Measurements from ENCODE around the gene OR2T27. TPM values are rescaled to one million over a fixed set of nuclear protein-coding genes. Genes with fewer than 3 reads are reported as not detected.
"Not testable (repeated sequence)": the region's sequence is repeated elsewhere in the genome, so short reads cannot be mapped to it uniquely, and the experiment has no call there.

Gene OR2T27
- total RNA-seq, 1 donor from 2014 or later = not detected

DNA sequence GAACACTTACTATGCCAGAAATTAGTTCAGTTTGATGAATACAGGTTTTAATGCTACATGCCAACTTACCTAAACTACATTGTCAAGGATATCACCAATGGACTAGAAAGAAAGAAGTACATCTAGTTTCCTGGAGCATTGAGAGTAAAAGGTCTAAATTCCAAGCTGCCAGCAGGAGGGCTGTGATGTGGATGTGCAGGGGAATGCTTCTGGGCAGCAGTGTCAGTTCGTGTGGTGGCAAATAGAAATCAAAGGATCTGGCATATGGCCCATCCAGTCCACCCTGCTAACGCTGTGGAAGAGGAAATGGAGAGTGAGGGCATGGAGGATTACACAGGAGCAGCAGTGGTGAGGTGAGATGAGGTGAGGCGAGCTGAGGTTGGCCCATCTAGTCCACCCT lies 10.2 kb downstream of the OR2T27 start, which contains the start of gene OR2T35:
TSS of gene OR2T35 (minus strand) at position 101 of the 400 bp plus-strand sequence. CDS start 6,020 bp downstream, outside the sequence.
- ATAC-seq (ENCODE audit: poor library complexity); DNase-seq: not testable (repeated sequence)
- intact Hi-C loops (cut with DNase I) = loop anchor here (10.0 kb wide), 1 partner anchor 200 kb away; the partner anchor contains the start of gene OR2T2

DNA sequence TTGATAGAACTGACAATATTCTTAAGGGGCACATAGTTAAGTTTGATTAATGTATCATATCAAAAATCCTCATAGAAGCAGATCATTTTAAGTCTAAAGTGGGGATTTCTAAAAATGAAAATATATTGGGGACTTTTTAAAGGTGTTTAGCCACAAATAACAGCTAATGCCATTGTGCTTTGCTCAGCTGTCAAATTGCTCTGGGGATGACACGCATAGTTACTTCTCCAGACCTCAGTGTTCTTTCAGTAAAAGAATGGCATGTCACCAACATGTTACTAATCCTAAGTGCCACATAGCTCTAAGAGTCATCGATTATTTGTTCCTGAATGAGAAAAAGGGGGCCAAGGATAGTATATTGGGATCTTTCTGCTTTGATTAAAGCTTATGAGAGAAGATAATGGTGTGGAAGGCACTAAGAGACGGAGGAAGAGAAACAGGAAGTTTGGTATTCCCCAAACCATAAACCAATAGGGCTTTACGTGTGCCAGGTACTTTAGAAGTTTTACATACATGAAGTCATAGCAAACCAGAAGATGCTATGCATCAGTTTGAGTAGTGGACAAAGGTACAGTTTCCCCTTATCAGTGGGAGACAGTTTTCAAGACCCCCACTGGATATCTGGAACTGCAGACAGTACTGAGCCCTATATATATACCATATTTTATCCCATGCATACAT lies 12.2 kb downstream of the OR2T27 start:
- DNase-seq; ATAC-seq (ENCODE audit: poor library complexity): not testable (repeated sequence)
- intact Hi-C loops (cut with DNase I) = loop anchor here (10.0 kb wide), 1 partner anchor 198 kb away; the partner anchor contains the start of gene OR2T2

DNA sequence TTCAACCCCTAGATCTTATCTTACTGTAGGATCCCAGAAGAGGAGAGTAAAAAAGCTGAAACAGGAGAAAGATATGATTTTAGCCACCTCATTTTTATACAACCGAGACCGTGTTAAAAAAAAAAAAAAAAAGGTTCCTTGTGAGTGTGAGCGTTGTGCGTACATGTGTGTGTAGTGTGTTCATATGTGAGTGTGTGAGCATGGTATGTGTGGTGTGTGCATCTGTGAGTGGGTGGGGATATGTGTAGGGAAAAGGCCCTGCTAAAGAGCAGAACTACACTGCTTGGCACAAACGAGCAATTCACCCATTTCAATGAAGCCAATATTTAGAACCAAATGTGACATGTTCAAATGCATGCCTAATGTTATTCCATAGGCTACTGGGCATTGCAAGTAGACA lies 13.7 kb downstream of the OR2T27 start:
- intact Hi-C loops (cut with DNase I) = loop anchor here (10.0 kb wide), 1 partner anchor 197 kb away; the partner anchor contains the start of gene OR2T2
- not testable (repeated sequence) for DNase-seq; ATAC-seq (ENCODE audit: poor library complexity)

DNA sequence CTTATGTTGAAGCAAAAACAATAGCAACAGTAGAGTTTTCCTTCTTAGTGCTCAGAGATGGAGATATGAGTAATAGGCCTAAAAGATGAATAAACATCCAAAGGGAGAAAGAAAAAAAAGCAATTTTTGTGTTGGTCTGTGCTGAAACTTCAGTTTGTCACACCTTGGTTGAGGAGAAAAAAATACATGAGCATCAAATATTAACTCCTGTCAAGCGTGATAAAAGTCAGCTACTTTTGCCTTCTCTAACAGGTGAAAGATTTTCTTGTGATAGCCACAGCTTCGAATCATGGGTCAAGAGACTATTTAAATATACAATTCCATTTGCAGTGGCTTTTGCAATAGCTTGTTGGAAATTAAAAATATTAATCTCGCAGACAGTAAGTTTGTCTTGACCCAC lies 14.4 kb downstream of the OR2T27 start:
- not testable (repeated sequence) for ATAC-seq (ENCODE audit: poor library complexity)
- intact Hi-C loops (cut with DNase I) = loop anchor here (10.0 kb wide), 1 partner anchor 196 kb away; the partner anchor contains the start of gene OR2T2

DNA sequence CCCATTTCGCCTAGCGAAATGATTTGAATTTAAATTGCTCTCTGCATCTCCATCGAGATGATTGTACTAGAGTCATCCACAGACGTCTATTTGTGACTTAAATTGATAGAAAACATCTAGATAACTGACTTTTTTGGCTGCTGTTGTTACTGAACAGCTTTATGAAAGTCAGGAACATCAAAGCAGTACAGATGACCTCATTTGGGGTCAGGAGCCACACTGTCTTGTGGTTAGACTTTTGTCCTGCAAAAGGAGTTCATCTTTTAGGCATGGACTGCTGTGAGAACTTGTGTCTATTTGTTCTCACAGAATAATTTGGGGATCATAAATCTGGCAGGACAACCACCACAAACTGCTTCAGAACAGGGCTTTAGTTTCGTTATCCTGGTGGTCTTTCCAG lies 15.7 kb downstream of the OR2T27 start:
- DNase-seq; ATAC-seq (ENCODE audit: poor library complexity): not testable (repeated sequence)
- intact Hi-C loops (cut with DNase I) = loop anchor here (10.0 kb wide), 1 partner anchor 195 kb away; the partner anchor contains the start of gene OR2T2

More for the DNA sequence above, 14.4 kb downstream of the OR2T27 start:
- not testable (repeated sequence) for DNase-seq

DNA sequence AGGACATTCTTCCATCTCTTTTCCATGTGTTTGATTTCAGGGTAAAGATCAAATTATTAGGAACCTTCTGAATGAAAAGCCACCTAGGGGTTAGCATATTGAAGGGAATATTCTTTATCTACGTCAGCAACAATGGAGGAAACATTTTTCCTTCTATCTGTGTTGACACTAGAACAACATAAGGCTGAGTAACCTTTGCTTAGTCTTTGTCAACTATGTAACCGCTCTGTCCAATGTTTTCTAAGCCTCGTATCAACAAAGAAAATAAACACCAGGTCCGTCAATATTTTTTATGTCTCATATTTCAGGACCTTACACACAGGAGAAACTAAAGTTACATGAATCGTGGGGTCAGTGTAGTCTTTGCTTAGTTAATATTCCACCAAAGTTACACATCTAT lies 18.7 kb downstream of the OR2T27 start:
- not testable (repeated sequence) for DNase-seq; ATAC-seq (ENCODE audit: poor library complexity)

DNA sequence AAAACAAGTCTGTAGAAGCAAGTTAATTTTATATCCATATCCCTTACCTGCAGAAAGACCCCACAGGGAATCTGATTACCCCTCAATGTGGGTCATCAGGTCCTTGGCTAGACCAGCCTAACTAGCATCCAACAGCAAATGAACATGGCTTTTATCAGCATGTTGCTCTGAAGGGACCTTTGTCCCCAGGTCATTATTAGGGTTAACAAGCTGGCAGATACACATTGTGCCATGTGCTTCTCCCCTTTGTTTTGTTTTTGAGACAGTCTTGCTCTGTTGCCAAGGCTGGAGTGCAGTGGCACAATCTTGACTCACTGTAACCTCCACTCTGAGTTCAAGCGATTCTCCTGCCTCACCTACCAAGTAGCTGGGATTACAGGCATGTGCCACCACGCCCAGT lies 20.3 kb downstream of the OR2T27 start, which contains the start of gene OR2T11:
TSS of gene OR2T11 (minus strand) at position 101 of the 400 bp plus-strand sequence. CDS start 7,963 bp downstream, outside the sequence.
- DNase-seq; ATAC-seq (ENCODE audit: poor library complexity); intact Hi-C loops (cut with DNase I): not testable (repeated sequence)

More for the DNA sequence above, 18.7 kb downstream of the OR2T27 start:
- intact Hi-C loops (cut with DNase I) = not testable (repeated sequence)

DNA sequence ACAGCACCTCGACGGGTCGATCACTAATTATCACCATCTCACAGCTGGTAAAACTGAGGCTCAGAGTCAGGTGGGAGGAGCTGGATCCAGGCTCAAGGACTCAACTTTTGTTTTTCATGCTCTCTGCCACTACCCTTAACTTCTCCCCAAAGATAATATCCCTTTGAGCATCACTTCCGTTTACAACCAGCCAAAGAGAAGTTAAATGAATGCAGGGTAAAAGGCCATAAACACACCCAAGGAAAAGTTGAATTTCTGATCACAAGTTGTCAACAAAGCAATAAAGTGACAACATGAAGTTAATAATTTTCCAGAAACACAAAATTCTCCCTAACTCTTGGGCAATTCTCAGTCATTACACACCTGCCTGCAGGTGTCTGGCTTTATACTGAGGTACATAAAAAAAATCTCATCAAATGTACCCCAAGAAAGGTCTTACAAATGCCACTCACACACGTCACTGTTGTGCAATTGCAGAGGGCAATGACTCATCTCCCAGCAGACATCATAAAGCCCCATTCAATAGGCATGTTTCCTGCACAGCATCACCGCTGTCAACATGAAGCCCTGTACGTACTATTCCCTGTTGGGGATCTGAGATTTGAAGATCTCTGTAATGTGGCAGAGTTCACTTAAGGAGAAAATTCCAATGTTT lies 23.8 kb downstream of the OR2T27 start:
- ATAC-seq (ENCODE audit: poor library complexity) = no peak

DNA sequence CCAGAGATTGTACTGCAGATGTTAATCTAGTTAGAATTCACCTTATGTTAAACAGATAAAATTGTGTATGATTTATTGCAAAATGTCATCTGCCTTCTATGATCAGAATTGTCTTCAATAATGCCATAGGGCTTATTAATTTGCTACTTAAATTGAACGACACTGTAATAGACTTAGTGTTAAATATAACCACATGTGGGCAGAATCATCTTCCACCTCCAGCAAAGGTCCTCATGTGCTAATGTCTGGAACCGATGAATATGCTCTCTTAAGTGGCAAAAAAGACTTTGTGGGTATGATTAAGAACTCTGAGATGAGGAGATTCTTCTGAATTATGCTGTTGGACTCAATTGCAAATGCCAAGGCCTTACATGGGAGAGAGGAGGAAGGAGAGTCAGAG lies 24.8 kb downstream of the OR2T27 start:
- no peak for ATAC-seq (ENCODE audit: poor library complexity)
- no peak for DNase-seq
- intact Hi-C loops (cut with DNase I) = no loop called here

More for the DNA sequence above, 23.8 kb downstream of the OR2T27 start:
- intact Hi-C loops (cut with DNase I) = no loop called here
- DNase-seq = no peak

DNA sequence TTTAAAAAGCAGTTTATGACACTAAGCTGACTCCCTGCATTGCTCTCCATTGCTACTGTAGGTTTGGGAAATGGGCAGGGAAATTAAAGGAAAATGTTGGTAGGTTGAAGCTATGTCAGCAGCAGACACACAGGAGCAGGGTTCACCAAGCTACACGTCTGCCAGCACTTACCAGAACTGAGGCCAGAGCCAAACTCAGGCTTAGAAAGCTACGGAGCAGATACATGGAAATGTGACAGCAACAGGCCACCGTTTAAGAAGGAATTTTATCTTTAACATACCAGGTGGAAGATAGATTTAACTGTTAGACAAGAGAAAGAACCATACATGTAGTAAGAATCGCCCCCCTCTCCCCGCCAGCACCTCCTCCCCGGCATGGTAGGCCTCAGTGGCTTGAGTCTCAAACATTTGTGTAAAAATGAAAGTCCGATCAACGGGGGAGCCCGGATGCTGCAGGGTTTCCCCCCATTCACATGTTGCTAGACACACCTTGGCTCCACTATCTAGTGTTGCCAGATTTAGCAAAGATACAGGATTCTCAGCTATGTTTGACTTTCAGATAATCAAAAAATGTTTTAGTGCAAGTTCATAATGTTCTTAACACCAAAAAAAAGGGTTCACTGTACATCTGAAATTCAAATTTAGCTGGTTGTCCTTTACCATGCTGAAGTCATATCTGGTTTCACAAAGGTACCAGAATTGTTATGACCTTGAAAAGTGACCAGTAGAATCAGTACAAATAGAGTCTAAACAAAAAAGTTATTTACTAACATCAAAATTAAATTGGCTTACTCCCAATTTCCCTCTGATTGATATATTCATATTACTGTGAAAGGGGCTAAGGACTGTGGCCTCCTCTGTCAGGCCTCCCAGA lies 27.1 kb downstream of the OR2T27 start:
- intact Hi-C loops (cut with DNase I) = no loop called here
- no peak for ATAC-seq (ENCODE audit: poor library complexity)
- no peak for DNase-seq

DNA sequence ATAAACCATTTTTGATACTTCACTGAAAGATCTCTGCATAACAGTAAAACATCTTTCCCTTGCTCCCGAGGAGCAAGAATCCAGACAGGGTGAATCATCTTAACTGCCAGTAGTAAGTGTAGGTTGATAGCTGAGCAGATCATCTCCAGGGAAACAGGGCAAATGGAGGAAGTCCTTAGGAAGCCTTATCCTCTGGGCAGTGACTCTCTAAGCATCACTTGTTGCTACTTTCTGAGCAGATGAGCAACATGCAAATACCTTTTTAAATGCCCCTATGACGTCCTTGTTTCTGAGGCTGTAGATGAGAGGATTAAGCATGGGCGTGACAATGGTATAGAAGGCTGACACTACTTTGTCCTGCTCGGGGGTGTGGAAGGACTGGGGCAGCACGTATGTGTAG lies 29.4 kb downstream of the OR2T27 start:
- no peak for ATAC-seq (ENCODE audit: poor library complexity)
- intact Hi-C loops (cut with DNase I) = no loop called here

DNA sequence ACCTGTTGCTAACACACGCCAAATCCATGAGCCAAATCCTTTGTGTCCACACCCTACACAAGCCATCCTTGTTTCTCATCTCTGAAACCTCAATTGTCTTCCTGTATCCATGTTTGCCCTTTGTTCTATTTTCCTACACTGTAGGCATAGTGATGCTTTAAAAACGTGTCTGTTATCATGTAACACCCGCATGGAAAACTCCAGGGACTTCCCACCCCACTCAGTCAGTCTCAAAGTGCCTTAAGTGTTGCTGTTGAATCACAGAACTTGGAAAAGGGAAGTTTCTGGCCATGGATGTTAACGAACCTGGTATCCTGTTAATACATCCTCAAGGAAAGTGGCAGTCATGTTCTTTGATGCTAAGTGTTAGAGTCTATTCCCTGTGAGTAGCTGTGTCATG lies 30.2 kb downstream of the OR2T27 start:
- no peak for DNase-seq
- intact Hi-C loops (cut with DNase I) = no loop called here
- ATAC-seq (ENCODE audit: poor library complexity) = no peak

More for the DNA sequence above, 29.4 kb downstream of the OR2T27 start:
- no peak for DNase-seq

DNA sequence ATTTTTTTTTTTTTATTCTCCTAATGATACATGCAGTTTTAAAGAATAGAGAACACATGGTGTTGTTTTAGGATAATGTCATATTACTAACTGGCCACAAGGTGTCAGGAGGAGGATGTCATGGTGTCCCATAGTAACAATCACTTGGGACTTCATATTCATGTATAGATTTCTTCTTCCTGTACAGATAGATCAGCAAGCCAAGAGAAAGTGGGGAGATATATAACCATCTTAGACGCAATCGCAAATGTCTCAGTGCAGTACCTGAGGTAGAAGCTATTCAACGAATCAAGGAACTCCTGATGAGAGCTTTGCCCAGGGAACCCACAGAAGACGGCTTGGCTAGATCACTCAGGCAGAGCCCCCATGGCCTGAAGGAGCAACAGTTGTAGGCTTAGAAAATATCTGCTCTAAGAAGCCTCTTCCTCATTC lies 32.7 kb downstream of the OR2T27 start:
- DNase-seq = no peak
- ATAC-seq (ENCODE audit: poor library complexity) = peak; percentile 68
- intact Hi-C loops (cut with DNase I) = loop anchor here (2.0 kb wide), 1 partner anchor 184 kb away; no protein-coding TSS in a partner anchor

DNA sequence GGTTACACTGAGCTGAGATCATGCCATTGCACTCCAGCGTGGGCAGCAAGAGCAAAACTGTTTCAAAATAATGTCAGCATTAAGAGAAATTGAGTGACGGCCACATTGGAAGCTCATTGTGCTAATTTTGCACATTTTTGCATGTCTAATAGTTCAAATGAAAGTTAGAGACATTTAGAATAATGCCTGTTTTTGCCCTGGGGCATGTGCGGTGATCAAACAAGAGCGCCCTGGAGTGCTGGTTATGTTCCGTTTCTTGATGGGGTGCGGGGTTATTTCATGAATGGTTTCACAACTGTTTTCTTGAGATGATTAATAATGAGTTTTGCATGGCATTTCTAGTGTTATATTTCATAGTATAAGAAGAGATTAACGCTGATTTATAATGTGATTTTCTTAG lies 33.6 kb downstream of the OR2T27 start:
- intact Hi-C loops (cut with DNase I) = loop anchor here (2.0 kb wide), 1 partner anchor 185 kb away; no protein-coding TSS in a partner anchor
- no peak for DNase-seq
- ATAC-seq (ENCODE audit: poor library complexity) = no peak

DNA sequence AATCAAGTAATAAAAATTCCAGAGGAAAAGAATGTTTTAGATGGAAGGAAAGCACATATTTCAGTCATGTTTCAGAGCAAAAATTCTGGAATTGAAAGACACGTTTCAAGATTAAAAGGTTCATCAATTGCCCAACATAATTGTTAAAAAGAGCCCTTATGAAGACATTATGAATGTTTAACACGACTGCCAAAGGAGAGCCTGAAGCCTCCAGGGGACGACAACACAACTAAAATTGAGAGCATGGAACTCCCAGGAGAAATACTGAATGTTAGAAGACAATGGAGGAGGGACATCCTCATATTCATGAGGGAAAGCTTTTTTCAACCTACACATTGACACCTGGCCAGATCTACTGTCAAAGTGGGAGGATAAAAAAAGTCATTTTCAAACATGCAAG lies 36.5 kb downstream of the OR2T27 start:
- intact Hi-C loops (cut with DNase I) = no loop called here
- DNase-seq (peak; percentile 58), ATAC-seq (ENCODE audit: poor library complexity) (no peak)

DNA sequence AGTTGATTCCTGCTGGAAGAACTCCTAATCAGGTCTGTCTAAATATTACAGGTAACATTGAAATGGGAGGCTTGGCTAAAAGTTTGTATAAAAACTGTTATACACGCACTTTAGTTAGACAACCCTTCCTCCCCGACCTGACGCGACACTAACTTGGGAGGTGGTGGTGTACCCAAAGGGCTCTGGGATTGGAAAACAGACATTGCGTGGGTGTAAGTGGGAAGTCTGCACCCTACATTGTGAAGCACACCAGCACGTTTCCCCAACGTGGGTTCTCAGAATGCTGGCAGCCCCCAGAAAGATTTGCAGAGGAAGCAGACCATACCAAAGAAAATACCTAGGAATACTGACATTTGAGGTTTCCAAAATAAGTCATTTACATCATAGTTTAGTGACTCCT lies 37.2 kb downstream of the OR2T27 start:
- intact Hi-C loops (cut with DNase I) = no loop called here
- DNase-seq (no peak), ATAC-seq (ENCODE audit: poor library complexity) (no peak)

DNA sequence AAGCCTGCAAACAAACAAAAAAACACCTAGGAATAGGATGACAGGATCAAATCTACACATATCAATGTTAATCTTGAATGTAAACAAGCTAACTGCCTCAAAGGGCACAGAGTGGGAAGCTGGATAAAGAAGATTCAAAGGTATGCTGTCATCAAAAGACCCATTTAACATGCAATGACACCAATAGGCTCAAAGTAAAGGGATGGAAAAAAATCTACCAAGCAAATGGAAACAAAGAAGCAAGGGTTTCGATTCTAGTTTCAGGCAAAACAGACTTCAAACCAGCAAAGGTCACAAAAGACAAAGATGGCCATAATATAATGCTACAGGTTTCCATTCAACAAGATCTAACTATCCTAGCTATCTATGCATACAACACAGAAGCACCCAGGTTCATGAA lies 41.6 kb downstream of the OR2T27 start:
- ATAC-seq (ENCODE audit: poor library complexity) = no peak
- intact Hi-C loops (cut with DNase I) = no loop called here
- DNase-seq = no peak

DNA sequence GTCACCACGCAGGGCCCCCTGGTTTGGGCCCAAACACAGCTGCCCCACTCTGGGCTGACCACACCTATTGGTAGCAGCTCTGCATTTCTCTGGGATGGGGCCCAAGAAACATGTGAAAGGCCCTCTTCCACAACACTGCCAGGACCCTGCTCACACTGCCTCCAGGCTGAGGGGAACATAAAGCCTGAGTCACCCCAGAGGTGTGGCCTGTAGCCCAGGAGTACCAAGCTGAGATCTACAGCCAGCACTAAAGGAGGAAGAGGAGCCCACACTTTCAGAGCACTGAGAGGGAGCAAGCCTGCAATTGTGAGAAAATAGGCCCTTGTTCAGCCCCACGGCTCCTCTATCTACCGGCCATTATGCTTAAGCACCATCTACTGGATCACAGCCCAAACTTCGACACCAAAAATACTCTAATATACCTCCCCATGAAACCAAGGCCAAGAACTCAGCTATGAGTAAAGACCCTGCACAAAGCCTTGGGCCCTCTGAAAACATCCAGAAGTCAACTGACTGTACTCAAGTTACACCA lies 43.4 kb downstream of the OR2T27 start:
- intact Hi-C loops (cut with DNase I) = no loop called here
- no peak for ATAC-seq (ENCODE audit: poor library complexity)

More for the DNA sequence above, 43.4 kb downstream of the OR2T27 start:
- no peak for DNase-seq

All from Right ventricle myocardium superior (tissue), 1 donor.